Bone marrow (tissue), 2 donors: Measurements from ENCODE around the gene TCEA2.

Experiments used
- DNase-seq, 2 donors: peaks; one replicate each; lab custom pipeline; 2025; lab: John Stamatoyannopoulos, UW

TCEA2 gene

GRCh38 chr20:64035933-64036345, 27.1 kb upstream of the TCEA2 start, which contains the start of gene C20orf204:
C20orf204 (plus strand) TSS chr20:64036182; CDS start chr20:64036324, 142 bp downstream.
- no peak for DNase-seq

- DNase-seq = no peak
These were observed 26.4 kb upstream of the TCEA2 start for GRCh38 chr20:64036346-64037198.

- no peak for DNase-seq
These were observed 25.9 kb upstream of the TCEA2 start for GRCh38 chr20:64037199-64037497.

GRCh38 chr20:64037498-64038213, 25.3 kb upstream of the TCEA2 start:
- DNase-seq = no peak

GRCh38 chr20:64038224-64038564, 24.8 kb upstream of the TCEA2 start:
- no peak for DNase-seq

- peak; percentile 35 to 63 for DNase-seq
These were observed 24.3 kb upstream of the TCEA2 start for GRCh38 chr20:64038565-64039292.

- DNase-seq = no peak
These were observed 23.5 kb upstream of the TCEA2 start for GRCh38 chr20:64039293-64040160.

- DNase-seq = no peak
These were observed 22.6 kb upstream of the TCEA2 start for GRCh38 chr20:64040231-64041039.

GRCh38 chr20:64041040-64041780, 21.8 kb upstream of the TCEA2 start:
- no peak for DNase-seq

GRCh38 chr20:64041781-64042053, 21.3 kb upstream of the TCEA2 start:
- no peak for DNase-seq

GRCh38 chr20:64042054-64042781, 20.8 kb upstream of the TCEA2 start:
- no peak for DNase-seq

- DNase-seq = no peak
These were observed 19.2 kb upstream of the TCEA2 start for GRCh38 chr20:64043768-64044167.

- no peak for DNase-seq
These were observed 18.3 kb upstream of the TCEA2 start for GRCh38 chr20:64044484-64045247.

GRCh38 chr20:64045346-64046011, 17.5 kb upstream of the TCEA2 start:
- no peak for DNase-seq

- DNase-seq = no peak
These were observed 16.0 kb upstream of the TCEA2 start for GRCh38 chr20:64047046-64047389.

- DNase-seq = no peak
These were observed 15.0 kb upstream of the TCEA2 start for GRCh38 chr20:64047968-64048401.

GRCh38 chr20:64048402-64049044, 14.5 kb upstream of the TCEA2 start:
- no peak for DNase-seq
